ENCODE results near the gene CUEDC2.

The CUEDC2 gene

DNA sequence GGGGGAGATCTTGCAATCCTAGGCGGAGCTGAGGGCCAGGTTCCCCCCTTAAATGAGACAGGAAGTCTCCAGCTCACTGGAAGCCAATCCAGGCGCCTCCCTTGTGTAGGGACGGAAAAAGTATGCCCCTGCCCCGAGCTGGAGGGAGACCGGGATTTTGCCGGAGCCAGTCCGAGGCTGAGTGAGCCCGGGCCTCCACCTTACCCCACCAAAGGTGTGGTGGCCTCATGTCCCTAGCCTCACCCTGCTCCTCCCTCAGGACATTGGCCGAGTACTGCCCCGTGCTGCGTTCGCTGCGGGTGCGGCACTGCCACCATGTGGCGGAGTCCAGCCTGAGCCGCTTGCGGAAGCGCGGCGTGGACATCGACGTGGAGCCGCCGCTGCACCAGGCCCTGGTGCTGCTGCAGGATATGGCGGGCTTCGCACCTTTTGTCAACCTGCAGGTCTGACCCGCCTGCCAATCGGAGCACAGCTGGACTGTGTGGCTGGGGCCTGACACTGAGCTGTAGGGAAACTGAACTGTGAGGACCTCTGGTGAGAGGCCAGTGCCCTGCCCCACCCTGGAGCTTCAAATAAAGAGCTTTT is 9.7 kb downstream of the CUEDC2 start:
- peak; percentile 49 for DNase-seq

GRCh38 chr10:102421757-102422512 is 10.4 kb downstream of the CUEDC2 start:
- DNase-seq, result no peak

DNA sequence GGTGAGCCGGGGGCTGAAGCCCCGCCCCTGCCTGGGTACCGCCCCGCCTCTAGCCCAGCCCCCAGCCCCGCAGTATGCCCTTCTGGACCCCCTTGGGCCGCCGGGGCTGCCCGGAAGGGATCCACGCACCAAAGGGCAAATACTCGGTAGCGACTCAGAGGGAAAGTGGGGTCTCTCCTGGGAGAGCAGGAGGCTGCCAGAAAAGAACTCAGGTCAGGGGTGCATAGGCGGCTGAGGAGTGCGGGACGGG is 10.9 kb downstream of the CUEDC2 start:
- no peak for DNase-seq

DNA sequence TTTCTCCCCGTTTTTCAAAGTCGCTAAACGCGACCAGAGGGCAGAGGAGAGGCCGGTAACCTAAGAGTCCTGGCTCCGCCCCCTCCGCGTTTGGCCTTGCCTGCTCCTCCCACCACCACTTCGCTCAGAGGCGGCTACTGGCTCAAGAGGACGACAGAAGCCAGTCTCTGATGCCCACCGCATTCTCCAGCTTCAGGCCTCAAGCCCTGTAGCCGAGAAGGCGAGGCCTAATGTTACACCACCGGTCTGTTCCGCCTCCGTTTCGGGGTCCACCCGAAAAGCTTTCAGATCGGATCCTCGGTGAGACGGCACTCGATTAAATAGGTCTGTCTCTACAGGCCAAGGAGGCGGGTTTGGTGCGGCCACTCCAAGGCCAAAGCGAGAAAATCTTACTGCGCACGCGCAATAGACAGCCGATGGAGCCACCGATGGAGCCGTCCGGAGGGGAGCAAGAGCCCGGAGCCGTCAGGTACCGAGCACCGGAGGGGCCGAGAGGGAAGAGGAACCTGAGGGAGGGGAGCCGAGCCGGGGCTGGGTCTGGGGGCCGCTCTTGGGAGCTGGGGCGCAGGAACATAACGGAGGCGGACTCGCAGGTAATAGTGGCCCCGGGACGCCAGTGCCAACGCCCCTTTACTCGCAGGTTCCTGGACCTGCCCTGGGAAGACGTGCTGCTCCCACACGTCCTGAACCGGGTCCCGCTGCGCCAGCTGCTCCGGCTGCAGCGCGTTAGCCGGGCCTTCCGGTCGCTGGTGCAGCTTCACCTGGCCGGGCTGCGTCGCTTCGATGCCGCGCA is 11.5 kb downstream of the CUEDC2 start, which contains the start of gene FBXL15:
FBXL15 (plus strand) TSS at position 123 of the 793 bp plus-strand sequence; CDS start at position 417, 294 bp downstream.
- peak; percentile 95 for DNase-seq

DNA sequence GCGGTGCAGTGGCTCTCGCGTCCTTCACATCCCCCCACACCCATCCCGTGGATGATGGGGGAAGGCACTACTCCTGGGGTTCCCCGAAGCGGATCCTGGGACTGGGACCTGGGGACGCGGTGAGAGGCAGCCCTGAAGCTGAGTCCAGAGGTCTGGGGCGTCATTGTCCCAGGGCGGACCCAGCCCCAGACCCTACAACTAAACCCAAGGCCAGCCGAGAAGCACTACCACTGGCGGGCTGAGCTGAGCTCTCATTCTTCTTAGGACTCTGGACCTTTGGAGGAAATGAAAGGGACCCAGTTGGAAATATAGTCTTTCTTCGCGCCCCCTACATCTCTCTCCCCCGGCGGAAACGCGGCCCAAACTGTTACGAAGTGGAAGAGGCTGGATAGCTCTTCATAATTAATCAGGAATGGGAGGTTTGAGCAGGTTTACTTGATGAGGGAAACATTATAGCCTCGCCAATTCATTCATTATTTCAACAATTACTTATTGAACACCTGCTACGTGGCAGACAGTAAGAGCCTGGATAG is 12.1 kb downstream of the CUEDC2 start:
- DNase-seq, result no peak

DNA sequence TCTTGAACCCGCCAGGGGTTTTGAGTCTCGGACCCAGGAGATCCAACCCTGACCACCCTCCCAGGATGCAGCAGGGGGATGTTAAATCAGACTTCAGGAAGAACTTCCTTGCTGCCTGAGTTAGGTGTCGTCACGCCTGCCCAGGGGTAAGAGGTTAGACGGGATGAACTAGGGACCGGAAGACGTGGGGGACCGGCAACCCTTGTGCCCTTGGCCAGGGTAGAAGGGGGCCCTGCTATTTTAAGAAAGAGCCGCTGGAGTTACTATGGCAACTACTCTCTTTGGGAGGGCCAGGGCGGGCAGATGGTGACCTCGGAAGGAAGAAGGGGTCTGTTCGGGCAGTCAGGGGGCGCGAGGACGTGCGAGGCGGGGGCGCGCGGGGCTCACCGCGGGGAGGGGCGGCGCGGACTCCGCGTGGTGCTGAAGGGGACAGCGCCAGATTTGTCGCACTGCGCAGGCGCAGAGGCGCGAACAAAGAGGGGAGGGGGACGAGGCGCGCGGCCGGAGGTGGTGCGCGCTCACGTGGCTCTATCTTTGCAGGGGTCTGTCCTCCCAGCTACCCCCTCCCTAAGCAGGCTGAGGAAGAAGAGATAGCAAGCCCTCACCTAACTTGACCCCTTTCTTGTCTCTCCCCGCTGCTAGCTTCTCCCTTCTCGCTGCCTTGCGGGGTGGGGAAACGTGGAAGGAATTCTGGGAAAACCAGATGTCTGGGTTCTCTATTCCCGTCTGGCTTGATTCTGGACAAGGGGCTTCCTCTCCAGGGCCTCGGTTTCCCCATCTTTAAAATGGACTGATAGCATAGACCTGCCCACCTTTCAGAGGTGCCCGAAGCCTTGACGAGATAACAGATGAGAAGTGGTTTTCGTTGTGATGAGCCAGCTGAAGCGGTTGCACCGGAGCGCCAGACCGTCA is 12.8 kb downstream of the CUEDC2 start:
- peak; percentile 78 for DNase-seq

DNA sequence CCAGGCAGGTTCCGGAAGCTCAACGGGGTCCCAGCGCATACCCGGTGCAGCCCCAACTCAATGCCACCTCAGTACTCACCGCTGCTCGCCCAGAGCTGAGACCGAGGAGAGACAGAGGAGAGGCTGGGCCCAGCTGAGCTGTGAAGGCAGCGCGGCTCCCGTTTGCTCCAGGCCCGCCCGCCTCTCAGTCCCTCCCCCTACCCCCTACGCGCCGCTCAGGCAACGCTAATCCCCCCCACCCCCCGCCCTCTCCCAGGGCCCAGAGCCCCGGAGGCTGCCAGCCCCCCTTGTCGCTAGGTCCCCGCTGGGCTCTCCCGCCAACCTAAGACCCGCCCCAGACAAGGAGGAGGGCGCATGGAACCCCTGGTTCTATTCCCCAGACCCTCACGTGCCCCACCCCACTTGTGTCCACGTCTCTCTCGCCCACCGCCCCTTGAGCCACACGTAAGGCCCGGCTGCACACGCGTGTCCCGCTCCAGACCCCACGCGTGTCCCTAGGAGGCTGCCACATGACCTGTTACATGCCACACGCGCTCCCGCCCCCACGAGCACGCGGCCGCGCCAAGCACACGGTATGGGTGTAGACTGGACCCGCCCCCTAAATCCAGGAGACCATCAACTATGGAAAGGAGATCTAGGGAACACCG is 13.6 kb downstream of the CUEDC2 start, which contains the start of gene PSD:
PSD (minus strand) TSS at position 164 of the 647 bp plus-strand sequence. CDS start 1,747 bp downstream, outside the sequence.
- peak; percentile 40 for DNase-seq

- DNase-seq, result no peak
Measured at GRCh38 chr10:102416695-102417094, 15.7 kb downstream of the CUEDC2 start.

- DNase-seq, result no peak
Measured at GRCh38 chr10:102416283-102416682, 16.1 kb downstream of the CUEDC2 start.

DNA sequence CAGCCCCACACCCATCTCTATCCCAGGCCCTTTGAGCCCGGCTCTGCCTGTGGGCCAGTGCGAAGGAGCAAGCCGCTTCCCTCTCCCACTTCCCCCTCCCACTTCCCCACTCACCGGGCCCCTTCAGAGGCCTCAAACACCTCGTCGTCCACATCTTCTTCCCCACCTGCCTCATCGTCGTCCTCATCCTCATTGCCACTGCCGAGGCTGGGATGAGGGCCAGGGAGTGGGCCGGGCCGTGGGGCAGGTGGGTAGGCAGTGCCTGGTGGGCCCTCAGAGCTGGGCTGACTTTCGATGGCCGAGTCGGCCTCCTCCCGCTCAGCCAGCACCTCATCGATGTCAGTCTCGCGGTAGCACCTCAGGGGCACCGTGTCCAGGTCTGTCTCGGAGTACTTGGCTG is 17.6 kb downstream of the CUEDC2 start:
- no peak for DNase-seq

DNA sequence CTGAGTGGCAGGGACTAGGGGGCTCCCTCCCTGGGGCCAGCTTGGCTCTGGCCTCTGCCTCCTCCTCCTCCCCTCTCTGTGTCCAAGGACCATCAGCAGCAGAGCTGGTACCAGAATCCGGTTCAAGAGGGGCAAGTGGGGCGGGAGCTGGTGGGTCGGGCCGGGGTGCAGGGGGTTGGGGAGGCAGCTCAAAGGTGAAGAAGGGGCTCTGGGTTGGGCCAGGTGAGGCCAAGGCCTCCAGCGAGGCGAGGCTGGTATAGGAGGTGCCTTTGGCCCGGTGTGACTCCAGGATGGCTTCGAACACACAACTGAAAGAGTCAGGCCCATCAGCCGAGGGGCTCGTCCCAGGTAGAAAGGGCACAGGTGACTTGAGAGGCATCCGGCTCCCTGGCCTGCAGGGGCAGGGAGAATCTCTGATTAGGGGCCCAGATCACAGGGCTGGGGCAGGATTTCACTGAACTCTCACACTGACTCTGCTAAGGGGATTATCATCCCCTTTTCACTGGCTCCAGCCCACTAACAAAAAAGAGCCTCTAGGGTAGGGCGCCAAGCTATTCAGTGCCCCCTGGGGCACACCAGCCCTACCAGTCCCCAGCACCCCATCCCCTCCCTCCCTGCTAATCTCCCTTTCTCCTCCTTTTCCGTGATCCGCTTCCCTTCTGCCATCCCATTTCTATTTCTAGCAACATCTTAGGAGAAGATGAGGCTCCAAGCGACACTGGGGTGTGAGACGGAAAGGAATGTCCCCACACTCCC is 18.4 kb downstream of the CUEDC2 start:
- no peak for DNase-seq

DNA sequence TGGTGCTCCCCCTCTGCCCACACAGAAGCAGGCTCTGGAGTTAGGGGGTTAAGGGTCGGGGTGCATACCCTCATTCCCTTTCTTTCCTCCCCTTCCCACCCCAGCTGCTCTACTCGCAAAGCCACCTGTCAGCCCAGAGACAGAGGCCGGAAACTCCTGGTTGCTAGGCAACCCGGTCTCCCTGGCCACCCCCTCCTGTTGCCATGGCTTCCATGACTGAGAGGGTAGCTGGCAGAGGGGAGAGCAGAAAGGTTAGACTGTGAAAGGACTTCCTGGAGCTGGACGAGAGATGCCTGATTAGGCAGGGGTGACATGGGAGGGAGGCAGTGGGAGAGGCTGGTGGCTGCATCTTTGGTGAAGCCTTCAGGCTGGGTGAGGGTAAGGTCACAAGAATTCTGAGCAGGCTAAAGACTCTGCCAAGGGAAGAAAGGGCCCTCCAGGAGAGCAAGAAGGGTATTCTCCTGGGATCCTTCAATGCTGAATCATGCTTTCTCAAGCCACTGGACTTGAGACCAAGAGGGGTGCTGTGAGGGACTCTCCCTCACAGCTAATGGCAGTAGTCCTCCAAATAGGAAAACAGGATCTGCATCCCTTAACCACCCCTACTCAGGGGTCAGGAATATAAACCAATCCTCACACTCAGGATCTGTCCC is 19.2 kb downstream of the CUEDC2 start:
- DNase-seq, result peak; percentile 58

DNA sequence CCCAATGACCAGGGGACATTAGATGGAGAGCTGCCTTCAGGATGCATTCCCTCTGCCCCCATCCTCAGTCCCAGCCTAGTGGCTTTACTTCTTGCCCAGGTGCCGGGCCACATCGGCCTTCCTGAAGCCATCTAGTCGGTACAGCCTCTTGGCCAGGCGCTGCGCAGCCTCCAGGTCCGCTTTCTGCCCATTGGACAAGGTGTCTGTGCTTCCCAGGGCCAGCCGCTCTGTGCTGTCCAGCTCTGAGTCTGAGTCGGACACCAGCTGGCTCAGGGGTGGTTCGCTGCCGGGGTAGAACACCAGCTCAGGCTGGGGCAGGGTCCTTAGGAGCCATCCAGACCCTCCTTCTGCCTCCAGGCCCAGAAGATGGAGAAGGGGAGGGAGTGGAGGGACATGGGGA is 20.1 kb downstream of the CUEDC2 start:
- no peak for DNase-seq

DNA sequence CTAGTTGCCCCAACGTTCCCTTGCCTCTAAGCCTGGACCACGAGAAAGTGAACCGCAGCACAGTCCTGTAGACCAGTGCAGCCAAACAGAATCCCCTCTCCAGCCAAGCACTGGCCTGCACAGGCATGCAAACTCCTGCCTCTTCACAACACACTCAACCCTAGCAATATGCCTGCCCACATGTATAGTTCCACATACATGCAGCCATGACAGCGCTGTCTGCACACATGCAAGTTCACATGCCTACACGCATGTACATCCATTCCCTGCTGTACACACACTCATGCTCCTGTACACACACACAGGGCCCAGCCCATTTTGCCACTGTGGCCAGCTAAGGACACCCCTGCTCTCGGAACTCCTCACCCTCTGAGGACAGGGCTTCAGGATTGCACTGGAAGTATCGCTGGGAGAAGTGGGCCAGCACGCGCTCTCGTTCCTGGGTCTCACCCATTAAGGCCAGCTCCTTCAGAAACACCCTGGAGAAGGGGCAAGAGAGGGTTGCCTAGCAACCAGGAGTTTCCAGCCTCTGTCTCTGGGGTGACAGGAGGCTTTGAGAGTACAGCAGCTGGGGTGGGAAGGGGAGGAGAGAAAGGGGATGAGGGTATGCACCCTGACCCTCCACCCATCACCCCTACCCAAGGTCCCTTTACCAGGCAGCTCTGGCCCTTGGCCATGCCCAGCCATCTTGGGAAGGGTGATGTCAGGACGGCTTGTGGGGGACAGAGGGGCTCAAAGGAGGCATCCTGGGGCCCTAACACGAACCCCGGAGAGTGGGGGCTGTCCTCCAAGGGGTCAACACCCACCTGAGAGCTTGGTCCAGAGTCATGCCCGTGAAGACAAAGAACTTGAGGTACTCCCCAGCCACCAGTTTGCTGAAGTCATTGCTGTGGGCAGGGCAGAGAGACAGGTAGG is 20.8 kb downstream of the CUEDC2 start:
- DNase-seq, result no peak

GRCh38 chr10:102410429-102411073 is 21.8 kb downstream of the CUEDC2 start:
- no peak for DNase-seq

DNA sequence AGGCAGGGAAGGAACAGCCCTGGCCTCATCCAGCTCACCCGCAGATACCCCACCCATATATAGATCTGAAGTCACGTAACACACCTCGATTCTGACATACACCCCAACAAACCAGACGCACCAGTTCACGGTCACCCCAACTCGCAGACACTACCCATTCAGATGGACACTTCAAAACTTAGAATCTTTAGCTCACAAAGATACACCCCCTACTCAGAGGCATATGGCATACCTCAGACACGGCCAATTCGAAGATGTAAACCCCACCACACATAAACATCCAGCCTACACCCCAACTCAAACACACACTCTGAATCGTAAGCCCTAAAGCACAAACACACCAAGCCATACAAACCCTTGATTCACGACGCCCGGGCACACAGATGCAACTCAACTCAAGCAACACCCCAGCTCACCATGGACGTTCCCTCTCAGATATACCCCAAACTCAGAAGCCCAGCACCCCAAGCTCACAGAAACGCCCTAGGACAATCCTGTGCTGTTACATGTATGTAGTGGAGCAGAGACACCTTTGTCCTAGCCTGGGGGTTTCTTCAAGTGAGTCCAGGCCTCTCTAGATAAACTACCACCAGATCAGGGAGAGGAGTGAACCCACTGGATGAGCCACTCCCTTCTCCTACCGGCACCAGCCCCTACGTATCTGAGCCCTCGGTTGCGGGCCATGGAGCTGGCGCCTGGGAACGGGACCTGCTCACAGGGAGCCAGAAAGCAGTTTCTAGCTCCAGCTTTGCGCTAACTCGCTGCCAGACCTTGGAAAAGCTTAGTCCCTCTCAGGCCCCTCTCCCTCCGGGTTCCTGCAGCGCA is 22.6 kb downstream of the CUEDC2 start:
- DNase-seq, result no peak

- DNase-seq, result peak; percentile 30
Measured at GRCh38 chr10:102408728-102409603, 23.4 kb downstream of the CUEDC2 start.

Data from NCI-H2227 treated with DMSO at 0.1 percent for 48 hours (cell line).